Measurements from ENCODE around the gene DAPK2. TPM values are rescaled to one million over a fixed set of nuclear protein-coding genes. Genes with fewer than 3 reads are reported as not detected.

DAPK2 gene
- total and polyA plus RNA-seq, 2 of the 13 experiments (the other 11 are each of a cell fraction or from before 2014, with no cell fraction given), result 0.33 to 0.63 TPM

- no peak for TF ChIP-seq ZNF749 (CRISPR knock-in tag; IDR thresholded peaks at IDR 0.05; ENCODE audit: borderline replicate concordance)
- TF ChIP-seq ZSCAN12 (CRISPR knock-in tag; IDR thresholded peaks at IDR 0.05), result no peak
- no peak for TF ChIP-seq ZFP36L1 (CRISPR knock-in tag; IDR thresholded peaks at IDR 0.05)
- peak; percentile 77 for TF ChIP-seq ARID5B (CRISPR knock-in tag; IDR thresholded peaks at IDR 0.05)
- TF ChIP-seq ZNF367 (CRISPR knock-in tag; IDR thresholded peaks at IDR 0.05; ENCODE audit: borderline replicate concordance), result no peak
- TF ChIP-seq ZNF678 (CRISPR knock-in tag; IDR thresholded peaks at IDR 0.05), result no peak
- no peak for TF ChIP-seq TP53 (CRISPR knock-in tag; conservative IDR thresholded peaks at IDR 0.05)
- TF ChIP-seq THAP7 (CRISPR knock-in tag; IDR thresholded peaks at IDR 0.05), result no peak
- no peak for TF ChIP-seq ZNF335 (CRISPR knock-in tag; IDR thresholded peaks at IDR 0.05)
- TF ChIP-seq, protein P1, sequence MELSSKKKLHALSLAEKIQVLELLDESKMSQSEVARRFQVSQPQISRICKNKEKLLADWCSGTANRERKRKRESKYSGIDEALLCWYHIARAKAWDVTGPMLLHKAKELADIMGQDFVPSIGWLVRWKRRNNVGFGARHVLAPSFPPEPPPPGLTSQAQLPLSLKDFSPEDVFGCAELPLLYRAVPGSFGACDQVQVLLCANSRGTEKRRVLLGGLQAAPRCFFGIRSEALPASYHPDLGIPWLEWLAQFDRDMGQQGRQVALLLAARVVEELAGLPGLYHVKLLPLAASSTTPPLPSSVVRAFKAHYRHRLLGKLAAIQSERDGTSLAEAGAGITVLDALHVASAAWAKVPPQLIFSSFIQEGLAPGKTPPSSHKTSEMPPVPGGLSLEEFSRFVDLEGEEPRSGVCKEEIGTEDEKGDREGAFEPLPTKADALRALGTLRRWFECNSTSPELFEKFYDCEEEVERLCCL (CRISPR knock-in tag; IDR thresholded peaks at IDR 0.05; ENCODE audit: borderline replicate concordance), result no peak
- no peak for TF ChIP-seq RAD21 (CRISPR knock-in tag; IDR thresholded peaks at IDR 0.05)
- peak; percentile 85 for TF ChIP-seq FOXA3 (CRISPR knock-in tag; IDR thresholded peaks at IDR 0.05)
- no peak for TF ChIP-seq ZNF570 (CRISPR knock-in tag; IDR thresholded peaks at IDR 0.05; ENCODE audit: borderline replicate concordance)
- TF ChIP-seq EZH2 (conservative IDR thresholded peaks at IDR 0.05; ENCODE audit: low read depth, low read length), result no peak
- TF ChIP-seq HMG20A (CRISPR knock-in tag; IDR thresholded peaks at IDR 0.05; ENCODE audit: borderline replicate concordance), result peak; percentile 64; the same call in 1 of the 2 replicates
- TF ChIP-seq ZBTB14 (CRISPR knock-in tag; IDR thresholded peaks at IDR 0.05), result no peak
- no peak for TF ChIP-seq ZNF616 (CRISPR knock-in tag; IDR thresholded peaks at IDR 0.05; ENCODE audit: low read depth)
- no peak for TF ChIP-seq NONO (IDR thresholded peaks at IDR 0.05)
- TF ChIP-seq NONO (CRISPR knock-in tag; conservative IDR thresholded peaks at IDR 0.05), result no peak
- TF ChIP-seq CREB1 (IDR thresholded peaks at IDR 0.05), result no peak
- TF ChIP-seq CREB1 (CRISPR knock-in tag; IDR thresholded peaks at IDR 0.05), result no peak
- no peak for TF ChIP-seq IKZF4 (CRISPR knock-in tag; IDR thresholded peaks at IDR 0.05; ENCODE audit: borderline replicate concordance, low read depth, not compliant biosample characterization)
- no peak for TF ChIP-seq PHF20 (CRISPR knock-in tag; IDR thresholded peaks at IDR 0.05)
- no peak for TF ChIP-seq SIX1 (CRISPR knock-in tag; IDR thresholded peaks at IDR 0.05; ENCODE audit: borderline replicate concordance)
Measured at GRCh38 chr15:64019764-64020163, 26.5 kb downstream of the DAPK2 start (continued).

Data from HepG2 (cell line).